Spleen (tissue), 11 donors: ENCODE results near the gene AP3B1. TPM values are rescaled to one million over a fixed set of nuclear protein-coding genes. Genes with fewer than 3 reads are reported as not detected.

Experiments used
- DNase-seq: peaks from one replicate; pipeline ENCODE4 v3.0.0-alpha.2; 2020
- H3K27ac ChIP-seq, 8 donors: fragments of 200-600 bp; sonication (generic) in 7 of 8; 1 replicate in 4 of 8; 2 replicates in 4 of 8; pipeline versions ENCODE4 v1.5.0 to v1.8.0; 2016 to 2021; ENCODE audit warnings: inconsistent platforms in 4 of 8, mild to moderate bottlenecking in 4 of 8, moderate library complexity in 1 of 8
- H3K27me3 ChIP-seq, 7 donors: fragments of 200-600 bp; sonication (generic) in 6 of 7; replicated peaks in 1 of 7; 1 replicate in 4 of 7; 2 replicates in 3 of 7; pipeline versions ENCODE4 v1.5.0 to v1.8.0; 2016 to 2021; ENCODE audit warnings: inconsistent platforms in 3 of 7, mild to moderate bottlenecking in 1 of 7
- H3K36me3 ChIP-seq, 6 donors: fragments of 200-600 bp; sonication (generic) in 5 of 6; 1 replicate in 4 of 6; 2 replicates in 2 of 6; pipeline versions ENCODE4 v1.5.0 to v1.8.0; 2016 to 2021; ENCODE audit warnings: inconsistent platforms in 2 of 6
- H3K4me1 ChIP-seq, 6 donors: fragments of 200-600 bp; sonication (generic) in 5 of 6; 1 replicate in 3 of 6; 2 replicates in 3 of 6; pipeline versions ENCODE4 v1.5.0 to v1.8.0; 2016 to 2021; ENCODE audit warnings: inconsistent platforms in 3 of 6
- H3K4me3 ChIP-seq, 8 donors: fragments of 200-600 bp; sonication (generic) in 7 of 8; 1 replicate in 4 of 8; 2 replicates in 4 of 8; pipeline versions ENCODE4 v1.5.0 to v1.8.0; 2016 to 2021; ENCODE audit warnings: inconsistent platforms in 4 of 8, mild to moderate bottlenecking in 4 of 8, moderate library complexity in 2 of 8
- H3K9me3 ChIP-seq, 8 donors: fragments of 200-600 bp; sonication (generic) in 7 of 8; 1 replicate in 4 of 8; 2 replicates in 4 of 8; pipeline versions ENCODE4 v1.5.0 to v1.8.0; 2016 to 2021; ENCODE audit warnings: inconsistent platforms in 4 of 8
- CTCF ChIP-seq, 11 experiments: fragments of 200-600 bp in 7 of 11; fragments of 450-650 bp in 4 of 11; sonication (generic) in 4 of 11; IDR thresholded peaks in 8 of 11; conservative IDR thresholded peaks in 3 of 11; 1 replicate in 7 of 11; 2 replicates in 4 of 11; pipeline versions ENCODE4 v1.4.0 to v1.8.0; 2016 to 2021; ENCODE audit warnings: antibody characterized with exemption in 11 of 11, inconsistent platforms in 4 of 11, mild to moderate bottlenecking in 1 of 11
- POLR2A ChIP-seq, 3 donors: fragments of 450-650 bp; IDR thresholded peaks; one replicate each; pipeline ENCODE4 v1.5.1; 2017; ENCODE audit warnings: antibody characterized with exemption in 3 of 3, mild to moderate bottlenecking in 1 of 3
- POLR2AphosphoS5 ChIP-seq, 3 donors: sonication (generic); formaldehyde crosslinking; IDR thresholded peaks; one replicate each; pipeline ENCODE4 v1.5.1; 2017; ENCODE audit warnings: antibody characterized with exemption in 3 of 3
- WGBS, 5 donors: extraction: QIAGEN DNeasy Blood & Tissue Kit in 3 of 5; methylation state at CpG; one replicate each; pipeline versions ENCODE4 v1.1.5 to v1.1.7; 2013 to 2018; 5-methylcytosine and 5-hydroxymethylcytosine counted together
- intact Hi-C: fragments of 100-400 bp; cut with DNase I; formaldehyde crosslinking; loops from one replicate; pipeline ENCODE4 v1.15.0; 2023; ENCODE audit warnings: low total_unique reads
- polyA plus RNA-seq, 3 donors: library from polyadenylated mRNA; stranded (reverse); fragments of 200-250 nt; gene quantifications; one replicate each; pipeline ENCODE4 v1.2.1, GENCODE V29; 2013
- total RNA-seq, 7 donors: library from RNA; depleted of rRNA in 3 of 7; stranded (reverse); fragments of >200 nt in 3 of 7; fragmentation: NEBNext Ultra II Directional in 4 of 7; extraction: Animal tissue kit (Norgen Biotek cat#: 25700) in 4 of 7; gene quantifications; one replicate each; pipeline versions ENCODE4 v1.1.0 to v1.2.1, GENCODE V29; 2016 to 2021
- donor health status: healthy with polysubstance abuse.
- donor health status: DM: no; HTN: no; CAD: no; lungs with moderate emphysema.
- donor health status: DM: no; HTN: no; CAD: no.
- donor health status: Bipolar disorder and iron deficiency.
- donor health status: healthy.
- donor health status: DM: no; HTN: no; CAD: no.
- donor health status: DM: yes; HTN: yes; CAD: no.

Gene AP3B1
- total and polyA plus RNA-seq, 10 donors = 27.9 to 76.2 (median 48.2) TPM

GRCh38 chr5:78275998-78276543 is 18.4 kb downstream of the AP3B1 start:
- no peak overlapping the region for H3K4me3 ChIP-seq
- peaks cover 0 to 9% (median 0%) of the 10 kb centered on the region in 6 donors for H3K36me3 ChIP-seq
- no peaks in the 10 kb centered on the region for H3K9me3 ChIP-seq
- H3K27ac ChIP-seq = no peak overlapping the region
- no peak for DNase-seq
- TF ChIP-seq POLR2AphosphoS5 (IDR thresholded peaks at IDR 0.05) (no peak), CTCF (IDR thresholded peaks at IDR 0.05 in 8 of 11, conservative IDR thresholded peaks at IDR 0.05 in 3 of 11) (no peak), POLR2A (IDR thresholded peaks at IDR 0.05) (no peak)
- H3K4me1 ChIP-seq = peaks cover 0 to 6% (median 0%) of the 10 kb centered on the region in 6 donors
- no peaks in the 10 kb centered on the region for H3K27me3 ChIP-seq
- intact Hi-C loops = no loop called here

DNA sequence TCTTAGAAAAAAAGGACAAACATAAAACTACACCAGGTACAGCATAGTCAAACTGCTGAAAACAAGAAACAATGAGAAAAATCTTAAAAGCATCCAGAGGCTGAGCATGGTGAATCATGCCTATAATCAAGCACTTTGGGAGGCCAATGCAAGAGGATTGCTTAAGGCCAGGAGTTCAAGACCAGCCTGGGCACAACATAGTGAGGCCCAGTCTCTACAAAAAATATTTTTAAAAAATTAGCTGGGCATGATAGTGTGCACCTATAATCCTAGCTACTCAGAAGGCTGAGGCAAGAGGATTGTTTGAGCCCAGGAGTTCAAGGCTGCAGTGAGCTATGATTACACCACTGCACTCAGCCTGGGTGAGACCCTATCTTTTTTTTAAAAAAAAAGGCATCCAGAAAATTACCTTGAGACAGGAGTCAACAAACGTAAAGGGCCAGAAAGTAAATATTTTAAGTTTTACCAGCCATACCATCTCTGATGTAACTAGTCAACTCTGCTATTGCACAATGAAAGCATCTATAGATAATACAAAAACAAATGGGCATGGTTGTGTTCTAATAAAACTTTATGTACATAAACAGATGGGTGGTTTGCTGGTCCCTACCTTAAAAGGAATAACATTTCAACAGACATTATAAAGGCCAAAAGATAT is 19.8 kb downstream of the AP3B1 start:
- H3K27ac ChIP-seq = no peak overlapping the region
- H3K9me3 ChIP-seq = no peaks in the 10 kb centered on the region
- H3K27me3 ChIP-seq = no peaks in the 10 kb centered on the region
- intact Hi-C loops = no loop called here
- no peak overlapping the region for H3K4me3 ChIP-seq
- H3K4me1 ChIP-seq = peaks cover 0 to 6% (median 0%) of the 10 kb centered on the region in 6 donors
- no peak for DNase-seq
- 83 to 95% (median 89%) methylated on average over 1 of the region's 1 CpG for WGBS, 5 donors
- peaks cover 0 to 9% (median 0%) of the 10 kb centered on the region in 6 donors for H3K36me3 ChIP-seq
- TF ChIP-seq POLR2AphosphoS5 (IDR thresholded peaks at IDR 0.05) (no peak), POLR2A (IDR thresholded peaks at IDR 0.05) (no peak), CTCF (IDR thresholded peaks at IDR 0.05 in 8 of 11, conservative IDR thresholded peaks at IDR 0.05 in 3 of 11) (no peak)

- intact Hi-C loops = no loop called here
- Histone ChIP-seq H3K27ac (no peak overlapping the region), H3K27me3 (no peaks in the 10 kb centered on the region), H3K36me3 (peaks cover 0 to 9% (median 0%) of the 10 kb centered on the region in 6 donors), H3K4me3 (no peak overlapping the region), H3K4me1 (peaks cover 4 to 17% (median 9%) of the 10 kb centered on the region in 6 donors), H3K9me3 (no peaks in the 10 kb centered on the region)
- TF ChIP-seq POLR2A (IDR thresholded peaks at IDR 0.05) (no peak), POLR2AphosphoS5 (IDR thresholded peaks at IDR 0.05) (no peak), CTCF (IDR thresholded peaks at IDR 0.05 in 8 of 11, conservative IDR thresholded peaks at IDR 0.05 in 3 of 11) (no peak)
- DNase-seq = no peak
- WGBS, 5 donors = 79 to 100% (median 89%) methylated on average over 1 of the region's 1 CpG
These were observed 21.1 kb downstream of the AP3B1 start for GRCh38 chr5:78273436-78273835.

DNA sequence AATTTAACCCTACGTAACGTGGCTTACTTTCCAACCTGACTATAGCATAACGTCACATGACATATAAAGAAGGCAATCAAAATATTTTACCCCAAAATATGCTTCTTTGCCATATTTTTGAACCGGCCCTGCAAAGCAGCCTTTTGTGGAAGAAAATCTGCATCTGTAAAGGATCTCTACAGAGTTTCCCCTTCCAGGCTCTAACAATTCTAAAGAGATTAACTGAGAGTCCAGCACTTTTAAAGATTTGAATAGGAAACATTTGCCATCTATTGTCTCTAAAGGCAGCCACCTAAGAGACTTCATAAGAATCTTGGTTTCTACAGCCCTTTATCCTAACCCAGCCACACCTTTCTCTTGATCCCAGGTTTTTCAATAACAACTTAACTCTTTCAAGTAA is 22.7 kb downstream of the AP3B1 start:
- no peaks in the 10 kb centered on the region for H3K27me3 ChIP-seq
- intact Hi-C loops = no loop called here
- no peaks in the 10 kb centered on the region for H3K9me3 ChIP-seq
- WGBS, 5 donors = 94 to 96% (median 96%) methylated on average over 4 of the region's 4 CpGs
- no peak overlapping the region for H3K4me3 ChIP-seq
- H3K36me3 ChIP-seq = peaks cover 0 to 13% (median under 1%) of the 10 kb centered on the region in 6 donors
- DNase-seq = no peak
- peaks cover 5 to 29% (median 18%) of the 10 kb centered on the region in 6 donors for H3K4me1 ChIP-seq
- TF ChIP-seq CTCF (IDR thresholded peaks at IDR 0.05 in 8 of 11, conservative IDR thresholded peaks at IDR 0.05 in 3 of 11) = no peak
- TF ChIP-seq POLR2AphosphoS5 (IDR thresholded peaks at IDR 0.05) = no peak
- H3K27ac ChIP-seq = no peak overlapping the region
